ENCODE results near the gene ADO. TPM values are rescaled to one million over a fixed set of nuclear protein-coding genes. Genes with fewer than 3 reads are reported as not detected.

The ADO gene
- total and polyA plus RNA-seq, 2 of the 4 experiments (the other 2 are of a cell fraction), result 8.0 to 8.1 TPM

DNA sequence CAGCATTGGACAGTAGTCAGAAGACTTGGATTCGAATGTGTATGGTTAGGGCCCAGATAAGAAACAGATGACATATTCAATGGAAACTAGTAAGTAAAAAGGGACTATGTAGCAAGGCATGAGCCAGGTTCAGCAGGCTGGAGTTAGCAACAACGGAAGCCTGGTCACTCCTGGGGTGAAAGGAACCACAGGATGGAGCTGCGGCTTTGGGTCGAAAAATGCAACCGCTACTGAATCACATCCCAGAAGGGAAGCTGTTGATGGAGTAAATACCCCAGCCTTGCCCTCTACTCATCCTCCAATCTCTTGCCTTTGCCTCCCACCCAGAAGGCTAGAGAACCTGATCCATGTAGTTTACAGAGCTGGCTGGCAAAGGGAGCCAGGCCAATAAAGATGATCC, 49.2 kb downstream of the ADO start:
- CTCF ChIA-PET, result interaction anchor here (1.0 kb wide), 1 partner anchor 8 kb away, joined by 3 read pairs; no protein-coding TSS in a partner anchor
- no peak overlapping the region for H2BK5ac ChIP-seq (ENCODE audit: low read depth, low read length, poor library complexity, severe bottlenecking)
- no peaks in the 10 kb centered on the region for H3K4me1 ChIP-seq (ENCODE audit: control insufficient read depth, insufficient read depth, low read length)
- no peak overlapping the region for H3K4ac ChIP-seq (ENCODE audit: low read depth, low read length)
- H2AFZ ChIP-seq (replicated peaks; ENCODE audit: low read length, poor library complexity), result no peak overlapping the region
- no peak overlapping the region for H3K4me3 ChIP-seq (ENCODE audit: insufficient read depth, low read depth, low read length)
- POLR2A ChIA-PET (ENCODE audit: unreplicated experiment), result no interaction called here
- no peaks in the 10 kb centered on the region for H3K36me3 ChIP-seq (ENCODE audit: control insufficient read depth, insufficient read depth, low read length)
- H2BK120ac ChIP-seq (ENCODE audit: low read depth, low read length), result no peak overlapping the region
- peaks cover 3% of the 10 kb centered on the region; the same call in 1 of the 2 replicates for H3K27me3 ChIP-seq (ENCODE audit: control insufficient read depth, insufficient read depth, low read length)
- WGBS, 2 experiments (ENCODE audit: extremely low coverage in 2 of 2, insufficient read length in 1 of 2), result no CpG with 5 or more reads among the region's 5 CpGs
- H3K14ac ChIP-seq (replicated peaks; ENCODE audit: low read depth, low read length), result no peak overlapping the region
- no peak overlapping the region for H4K8ac ChIP-seq (ENCODE audit: low read depth in 2 of 2, low read length in 2 of 2)
- H2AK9ac ChIP-seq (replicated peaks; ENCODE audit: low read depth, low read length, poor library complexity), result no peak overlapping the region
- DNase-seq (no peak), ATAC-seq (ENCODE audit: low read depth) (no peak)
- no peak overlapping the region for H2BK20ac ChIP-seq (ENCODE audit: low read depth, low read length)
- no peaks in the 10 kb centered on the region for H3K9me3 ChIP-seq (ENCODE audit: control insufficient read depth, insufficient read depth, low read length)
- H4K91ac ChIP-seq (ENCODE audit: insufficient read depth, low read depth, low read length), result no peak overlapping the region
- no peaks in the 10 kb centered on the region for H3K79me1 ChIP-seq (ENCODE audit: low read depth in 1 of 2, low read length in 2 of 2)
- H4K20me1 ChIP-seq (ENCODE audit: insufficient read depth, low read length), result no peaks in the 10 kb centered on the region
- H3K18ac ChIP-seq (ENCODE audit: low read depth, low read length), result no peak overlapping the region
- H3K27ac ChIP-seq (ENCODE audit: insufficient read depth, low read length), result no peak overlapping the region
- no peak overlapping the region for H3K56ac ChIP-seq (ENCODE audit: extremely low read depth, insufficient read depth, low read length)
- dilution Hi-C loops (cut with HindIII; ENCODE audit: low sequenced_read_pairs, unreplicated experiment), result no loop called here
- intact Hi-C loops (cut with micrococcal nuclease), result no loop called here
- H4K5ac ChIP-seq (ENCODE audit: low read depth, low read length), result no peak overlapping the region
- H3K23ac ChIP-seq (ENCODE audit: low read depth, low read length), result no peak overlapping the region
- H3K9ac ChIP-seq (ENCODE audit: low read depth, low read length), result no peak overlapping the region
- H3K9me1 ChIP-seq (ENCODE audit: insufficient read depth, low read length), result no peaks in the 10 kb centered on the region
- no TSS peak for BruUV-seq (replicated peaks)
- H3K4me2 ChIP-seq (ENCODE audit: low read depth, low read length), result no peak overlapping the region
- in situ Hi-C loops (cut with MboI; ENCODE audit: low sequenced_read_pairs), result no loop called here
- H2AK5ac ChIP-seq (ENCODE audit: low read depth, low read length), result no peak overlapping the region
- TF ChIP-seq, protein P1, sequence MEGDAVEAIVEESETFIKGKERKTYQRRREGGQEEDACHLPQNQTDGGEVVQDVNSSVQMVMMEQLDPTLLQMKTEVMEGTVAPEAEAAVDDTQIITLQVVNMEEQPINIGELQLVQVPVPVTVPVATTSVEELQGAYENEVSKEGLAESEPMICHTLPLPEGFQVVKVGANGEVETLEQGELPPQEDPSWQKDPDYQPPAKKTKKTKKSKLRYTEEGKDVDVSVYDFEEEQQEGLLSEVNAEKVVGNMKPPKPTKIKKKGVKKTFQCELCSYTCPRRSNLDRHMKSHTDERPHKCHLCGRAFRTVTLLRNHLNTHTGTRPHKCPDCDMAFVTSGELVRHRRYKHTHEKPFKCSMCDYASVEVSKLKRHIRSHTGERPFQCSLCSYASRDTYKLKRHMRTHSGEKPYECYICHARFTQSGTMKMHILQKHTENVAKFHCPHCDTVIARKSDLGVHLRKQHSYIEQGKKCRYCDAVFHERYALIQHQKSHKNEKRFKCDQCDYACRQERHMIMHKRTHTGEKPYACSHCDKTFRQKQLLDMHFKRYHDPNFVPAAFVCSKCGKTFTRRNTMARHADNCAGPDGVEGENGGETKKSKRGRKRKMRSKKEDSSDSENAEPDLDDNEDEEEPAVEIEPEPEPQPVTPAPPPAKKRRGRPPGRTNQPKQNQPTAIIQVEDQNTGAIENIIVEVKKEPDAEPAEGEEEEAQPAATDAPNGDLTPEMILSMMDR (conservative IDR thresholded peaks at IDR 0.05; ENCODE audit: low read depth, low read length), result no peak
- no peak overlapping the region for H2BK15ac ChIP-seq (ENCODE audit: low read depth, low read length)

Measured in IMR-90 (cell line).